Small intestine (tissue), 7 donors: ENCODE data around the gene BOC. TPM values are rescaled to one million over a fixed set of nuclear protein-coding genes. Genes with fewer than 3 reads are reported as not detected.

Experiments used
- DNase-seq, 2 donors: peaks; one replicate each; pipeline versions ENCODE4 v3.0.0 to v3.0.0-alpha.2; 2013
- FAIRE-seq: peaks from 2 replicates; lab custom pipeline; 2012; peaks lifted over from hg19 to GRCh38; lab: Jason Lieb, UNC
- H3K27ac ChIP-seq, 3 donors: one replicate each; pipeline ENCODE4 v1.5.1; 2013; ENCODE audit warnings: low read length in 2 of 3, mild to moderate bottlenecking in 2 of 3, control low read depth in 1 of 3, inconsistent platforms in 1 of 3, low read depth in 1 of 3, moderate library complexity in 1 of 3
- H3K27me3 ChIP-seq, 3 donors: one replicate each; pipeline ENCODE4 v1.6.1; 2013; ENCODE audit warnings: low read length in 3 of 3, inconsistent platforms in 1 of 3; ENCODE audit not compliant: control insufficient read depth in 3 of 3, insufficient read depth in 3 of 3
- H3K36me3 ChIP-seq, 3 donors: one replicate each; pipeline ENCODE4 v1.6.1; 2013; ENCODE audit warnings: low read length in 3 of 3, inconsistent platforms in 1 of 3, low read depth in 1 of 3, mild to moderate bottlenecking in 1 of 3, moderate library complexity in 1 of 3; ENCODE audit not compliant: control insufficient read depth in 3 of 3, insufficient read depth in 2 of 3
- H3K4me1 ChIP-seq, 3 donors: one replicate each; pipeline ENCODE4 v1.6.1; 2013; ENCODE audit warnings: low read length in 2 of 3, inconsistent platforms in 1 of 3, low read depth in 1 of 3, mild to moderate bottlenecking in 1 of 3, moderate library complexity in 1 of 3; ENCODE audit not compliant: control insufficient read depth in 3 of 3, insufficient read depth in 2 of 3
- H3K4me3 ChIP-seq, 3 donors: one replicate each; pipeline ENCODE4 v1.5.1; 2013; ENCODE audit warnings: low read length in 3 of 3, control low read depth in 1 of 3, inconsistent platforms in 1 of 3, low read depth in 1 of 3, mild to moderate bottlenecking in 1 of 3, moderate library complexity in 1 of 3
- H3K9me3 ChIP-seq, 2 donors: one replicate each; pipeline ENCODE4 v1.6.1; 2013; ENCODE audit warnings: low read depth in 1 of 2, low read length in 1 of 2; ENCODE audit not compliant: control insufficient read depth in 2 of 2, insufficient read depth in 1 of 2
- WGBS, 3 donors: extraction: QIAGEN DNeasy Blood & Tissue Kit; methylation state at CpG; one replicate each; pipeline ENCODE4 v1.1.7; 2013; 5-methylcytosine and 5-hydroxymethylcytosine counted together
- polyA plus RNA-seq, 4 donors: library from polyadenylated mRNA; stranded (reverse) in 3 of 4; unstranded in 1 of 4; fragments of 200-250 nt in 3 of 4; fragments of 120-200 nt in 1 of 4; gene quantifications; one replicate each; pipeline versions ENCODE4 v1.2.1 to v1.2.3, GENCODE V29; 2013
- donor health status: healthy with polysubstance abuse.
- donor health status: control.
- donor health status: control.
- donor health status: Bipolar disorder and iron deficiency.
- donor health status: healthy.

The BOC gene
- polyA plus RNA-seq, 4 donors = 0.22 to 4.6 (median 2.9) TPM

DNA sequence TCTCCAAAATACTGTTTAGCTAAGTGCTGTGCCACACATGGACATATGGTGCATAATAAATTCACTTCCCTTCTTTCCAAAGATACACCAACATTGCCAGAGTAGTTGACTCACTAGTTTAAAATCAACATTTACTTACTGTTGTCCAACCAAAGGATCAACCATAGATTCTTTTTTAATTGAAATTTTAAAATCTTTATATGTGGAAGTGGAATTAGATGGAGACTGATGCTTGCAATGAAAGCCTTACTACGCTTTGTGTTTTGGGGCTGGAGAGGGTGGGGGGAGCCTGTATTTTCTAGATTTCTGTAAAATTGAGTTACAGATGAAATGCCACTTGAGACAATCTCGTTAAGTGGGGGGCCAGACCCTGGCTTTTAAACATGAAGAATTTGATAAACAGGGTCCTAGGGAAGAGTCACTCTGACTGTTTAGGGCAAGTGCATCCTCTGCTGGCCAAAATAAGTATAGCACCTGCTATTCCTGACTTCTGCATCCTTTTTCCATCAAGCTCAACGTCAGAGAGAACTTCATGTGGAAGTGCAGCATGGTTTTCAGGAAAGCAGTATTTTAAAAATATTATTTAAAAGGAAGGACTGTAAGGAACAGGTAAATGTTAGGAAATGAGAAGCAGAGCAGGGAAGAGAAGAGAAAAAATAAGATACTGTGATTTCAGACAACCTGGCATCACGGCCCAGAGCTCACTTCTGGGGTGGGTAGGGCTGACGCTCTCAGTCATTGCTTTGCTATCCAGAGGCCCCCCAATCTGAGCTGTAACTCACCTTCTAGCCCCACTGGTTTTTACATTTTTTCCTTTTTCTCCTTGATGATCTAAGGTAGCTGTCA is 76.7 kb downstream of the BOC start:
- Histone ChIP-seq H3K9me3 (no peaks in the 10 kb centered on the region), H3K27ac (no peak overlapping the region), H3K36me3 (peaks cover 0 to 21% (median 0%) of the 10 kb centered on the region in 3 donors), H3K4me1 (no peaks in the 10 kb centered on the region), H3K27me3 (no peaks in the 10 kb centered on the region), H3K4me3 (no peak overlapping the region)
- DNase-seq (peak; percentile 53 to 64), FAIRE-seq (no peak)
- 57 to 59% (median 59%) methylated on average over 5 of the region's 5 CpGs for WGBS, 3 donors

DNA sequence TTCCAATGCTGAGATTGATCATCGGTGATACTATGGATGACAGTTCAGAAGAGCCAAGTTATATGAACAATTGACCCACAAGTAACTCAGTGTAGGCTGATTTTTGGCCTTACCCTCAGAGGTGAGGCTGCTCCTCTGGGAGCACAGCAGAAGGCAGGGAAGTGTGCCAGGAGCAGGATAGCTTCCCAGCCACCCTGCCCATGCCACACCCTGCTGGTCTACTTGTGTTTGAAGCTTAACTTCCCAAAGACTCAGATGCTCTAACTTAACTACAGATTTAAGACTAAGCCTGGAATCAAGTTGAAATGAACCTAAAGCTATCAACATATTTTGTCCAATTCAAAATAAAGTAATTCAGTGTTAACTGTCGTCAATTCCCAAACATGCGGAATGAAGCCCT is 77.5 kb downstream of the BOC start:
- DNase-seq (no peak), FAIRE-seq (no peak)
- Histone ChIP-seq H3K9me3 (no peaks in the 10 kb centered on the region), H3K36me3 (peaks cover 0 to 23% (median 0%) of the 10 kb centered on the region in 3 donors), H3K27me3 (no peaks in the 10 kb centered on the region), H3K4me3 (no peak overlapping the region), H3K4me1 (no peaks in the 10 kb centered on the region), H3K27ac (no peak overlapping the region)
- 91 to 93% (median 92%) methylated on average over 3 of the region's 3 CpGs for WGBS, 3 donors

GRCh38 chr3:113291572-113291971 is 80.2 kb downstream of the BOC start:
- Histone ChIP-seq H3K9me3 (no peaks in the 10 kb centered on the region), H3K4me3 (no peak overlapping the region), H3K27ac (no peak overlapping the region), H3K4me1 (no peaks in the 10 kb centered on the region), H3K36me3 (peaks cover 0 to 11% (median 0%) of the 10 kb centered on the region in 3 donors), H3K27me3 (no peaks in the 10 kb centered on the region)
- FAIRE-seq (no peak), DNase-seq (no peak)
- WGBS, 3 donors = 58 to 81% (median 74%) methylated on average over 6 of the region's 6 CpGs

GRCh38 chr3:113292933-113293332 is 81.6 kb downstream of the BOC start:
- Histone ChIP-seq H3K9me3 (no peaks in the 10 kb centered on the region), H3K4me3 (no peak overlapping the region)
- WGBS, 3 donors = 91 to 97% (median 93%) methylated on average over 2 of the region's 2 CpGs

DNA sequence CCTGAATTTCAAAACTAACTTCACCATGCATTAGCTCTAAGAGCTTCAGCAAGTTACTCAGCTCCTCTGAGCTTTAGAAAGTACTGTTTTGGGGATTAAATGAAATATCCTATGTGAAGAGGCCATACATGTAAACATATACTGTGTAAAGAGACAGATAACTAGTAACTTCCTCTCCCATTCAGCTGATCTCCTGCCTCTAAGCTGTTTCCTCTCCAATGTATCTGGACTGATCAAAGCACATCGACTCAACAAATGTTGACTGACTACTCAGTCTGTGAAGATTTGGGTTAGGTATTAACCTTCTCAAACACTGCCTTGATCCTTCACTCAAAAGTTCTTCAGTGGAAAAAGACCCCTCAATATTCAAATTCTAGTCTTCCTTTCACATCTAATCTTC is 82.0 kb downstream of the BOC start:
- H3K36me3 ChIP-seq = peaks cover 0 to 10% (median 0%) of the 10 kb centered on the region in 3 donors
- DNase-seq = no peak
- FAIRE-seq = no peak
- H3K27me3 ChIP-seq = no peaks in the 10 kb centered on the region
- H3K27ac ChIP-seq = no peak overlapping the region
- no peaks in the 10 kb centered on the region for H3K4me1 ChIP-seq
- no peak overlapping the region for H3K4me3 ChIP-seq
- no peaks in the 10 kb centered on the region for H3K9me3 ChIP-seq
- WGBS, 3 donors = 25 to 47% (median 38%) methylated on average over 1 of the region's 1 CpG

More at GRCh38 chr3:113292933-113293332, 81.6 kb downstream of the BOC start:
- H3K27me3 ChIP-seq = no peaks in the 10 kb centered on the region
- FAIRE-seq (no peak), DNase-seq (no peak)
- H3K36me3 ChIP-seq = peaks cover 0 to 10% (median 0%) of the 10 kb centered on the region in 3 donors
- no peaks in the 10 kb centered on the region for H3K4me1 ChIP-seq
- no peak overlapping the region for H3K27ac ChIP-seq

DNA sequence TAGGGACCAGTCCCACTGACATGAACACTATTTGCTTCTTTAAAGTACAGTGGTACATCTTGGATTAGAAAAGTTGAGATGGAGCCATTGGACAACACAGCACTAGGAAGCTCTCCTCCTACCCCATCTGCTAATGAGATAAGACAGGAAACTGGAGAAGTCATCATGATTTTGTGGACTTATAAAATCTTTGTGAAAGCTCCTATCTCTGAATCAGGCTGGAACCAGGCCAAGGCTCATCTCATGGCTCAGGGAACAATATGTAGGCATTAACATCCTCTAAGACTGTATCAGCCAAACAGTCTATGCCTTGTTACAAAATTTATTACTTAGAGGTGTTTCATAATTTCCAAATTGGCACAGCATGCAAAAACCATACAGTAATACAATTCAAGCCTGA is 84.1 kb downstream of the BOC start:
- no peaks in the 10 kb centered on the region for H3K4me1 ChIP-seq
- H3K27ac ChIP-seq = no peak overlapping the region
- FAIRE-seq (no peak), DNase-seq (no peak)
- H3K27me3 ChIP-seq = no peaks in the 10 kb centered on the region
- peaks cover 0 to 4% (median 0%) of the 10 kb centered on the region in 3 donors for H3K36me3 ChIP-seq
- no peak overlapping the region for H3K4me3 ChIP-seq
- no peaks in the 10 kb centered on the region for H3K9me3 ChIP-seq

DNA sequence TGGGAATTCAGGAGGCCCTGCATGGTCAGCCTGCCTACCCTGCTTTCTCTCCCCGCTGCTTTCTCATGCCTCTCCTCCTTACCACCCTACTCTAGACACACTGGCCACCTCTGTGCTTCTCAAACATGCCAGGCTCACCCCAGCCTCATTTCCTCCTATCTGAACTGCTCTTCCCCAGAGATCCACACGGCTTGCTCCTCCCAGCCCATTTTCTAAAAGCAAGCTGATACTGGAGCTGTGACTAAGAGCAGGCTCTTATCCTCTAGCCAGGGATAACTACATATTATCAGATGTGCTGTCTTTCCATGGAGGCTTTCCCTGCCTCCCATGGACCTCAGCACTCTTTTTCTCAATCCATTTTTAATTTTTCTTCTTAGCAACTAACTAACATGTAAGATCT is 85.9 kb downstream of the BOC start:
- 80 to 84% (median 82%) methylated on average over 2 of the region's 2 CpGs for WGBS, 3 donors
- Histone ChIP-seq H3K27ac (no peak overlapping the region), H3K36me3 (peaks cover 0 to 4% (median 0%) of the 10 kb centered on the region in 3 donors), H3K4me3 (no peak overlapping the region), H3K9me3 (no peaks in the 10 kb centered on the region), H3K4me1 (no peaks in the 10 kb centered on the region), H3K27me3 (no peaks in the 10 kb centered on the region)
- FAIRE-seq = no peak
- DNase-seq = no peak

DNA sequence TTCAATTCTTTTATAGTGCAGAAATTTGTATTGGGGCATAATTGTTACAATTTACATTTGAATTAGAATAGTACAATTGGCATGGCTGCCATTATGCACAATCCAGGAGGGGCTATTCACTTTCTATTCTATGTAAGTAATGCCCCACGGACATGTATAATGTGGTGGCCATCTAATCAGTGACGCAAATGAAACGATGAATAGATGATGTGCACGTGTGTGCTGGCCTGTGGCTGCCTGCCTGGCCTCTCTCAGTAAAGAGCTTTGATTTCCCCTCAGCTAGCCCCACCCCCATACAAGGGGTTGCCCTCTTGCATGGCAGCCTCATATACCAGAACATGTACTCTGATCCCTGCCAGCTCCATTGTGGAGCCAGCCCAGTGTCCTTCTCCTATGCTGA is 86.5 kb downstream of the BOC start:
- WGBS, 3 donors = 88 to 94% (median 90%) methylated on average over 4 of the region's 4 CpGs
- no peaks in the 10 kb centered on the region for H3K27me3 ChIP-seq
- peaks cover 0 to 4% (median 0%) of the 10 kb centered on the region in 3 donors for H3K36me3 ChIP-seq
- no peak for FAIRE-seq
- no peak for DNase-seq
- H3K4me1 ChIP-seq = no peaks in the 10 kb centered on the region
- no peak overlapping the region for H3K4me3 ChIP-seq
- no peaks in the 10 kb centered on the region for H3K9me3 ChIP-seq
- no peak overlapping the region for H3K27ac ChIP-seq
